Bone marrow (tissue), 2 donors: Measurements from ENCODE around the gene SEMA3F.

Experiments
- DNase-seq, 2 donors: peaks; one replicate each; lab custom pipeline; 2025; lab: John Stamatoyannopoulos, UW

SEMA3F gene

DNA sequence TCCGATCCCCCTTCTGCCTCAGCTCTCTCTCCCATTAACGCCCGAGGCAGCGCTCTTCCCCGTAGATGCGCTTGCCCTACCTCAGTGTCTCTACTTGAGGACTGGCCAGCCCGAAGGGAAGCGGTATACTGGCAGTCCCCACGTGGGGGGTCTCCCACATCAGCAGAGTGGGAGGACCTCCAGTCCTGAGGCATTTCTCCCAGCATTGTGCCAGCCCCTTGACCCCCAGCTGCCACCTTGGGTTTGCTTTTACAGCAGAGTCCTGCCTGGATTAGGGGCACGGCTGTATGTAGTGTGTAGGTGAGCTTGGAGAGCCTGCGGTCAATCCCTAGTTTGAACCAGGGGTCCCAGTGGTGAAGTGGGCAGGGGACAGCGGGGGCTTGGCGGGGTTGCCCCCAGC is 767 bp downstream of the SEMA3F start:
- no peak for DNase-seq

DNA sequence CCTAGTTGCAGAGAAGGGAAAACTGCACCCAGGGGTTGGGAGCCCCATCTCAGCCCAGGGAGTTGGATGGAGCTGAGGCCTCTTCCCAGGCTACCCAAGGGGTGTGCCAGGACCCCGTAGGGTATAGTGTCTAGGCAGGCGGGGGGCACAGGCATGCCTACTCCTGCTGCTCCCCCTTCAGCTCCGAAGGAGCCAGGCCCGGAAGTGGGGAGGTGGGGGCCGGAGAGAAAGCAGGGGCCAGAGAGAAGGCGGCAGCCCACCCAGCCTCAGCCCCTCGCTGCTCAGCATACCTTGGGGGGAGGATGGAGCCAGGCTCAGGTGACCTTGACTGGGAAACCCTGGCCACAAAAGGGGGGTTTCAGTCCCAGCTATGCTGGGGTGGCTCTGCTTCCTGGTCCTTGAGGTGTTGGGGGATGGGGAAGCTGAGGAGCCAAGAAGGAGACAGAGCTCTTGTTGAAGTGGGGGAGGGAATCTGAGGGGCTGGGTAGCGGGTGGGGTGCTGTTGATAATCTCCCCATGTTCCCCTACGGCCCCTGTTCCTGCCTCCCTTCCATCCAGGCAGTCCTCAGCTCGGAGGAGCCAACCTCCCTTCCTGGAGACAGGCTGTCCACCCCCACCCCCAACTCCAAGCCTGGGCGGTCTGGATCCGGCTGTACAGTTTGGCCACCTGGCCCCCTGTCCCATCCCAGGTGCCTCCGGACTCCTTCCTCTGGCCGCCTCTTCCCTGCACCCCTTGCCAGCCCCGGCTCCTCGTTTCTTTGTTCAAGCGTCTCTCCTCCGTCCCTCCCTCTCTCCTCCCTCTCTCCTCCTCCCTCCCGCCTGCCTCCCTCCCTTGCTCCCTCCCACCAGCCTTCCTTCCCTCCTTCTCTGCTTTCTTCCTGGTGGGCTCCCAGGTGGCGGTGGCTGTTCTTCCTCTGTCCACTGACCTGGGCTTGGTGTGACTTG is 1.7 kb downstream of the SEMA3F start:
- no peak for DNase-seq

DNA sequence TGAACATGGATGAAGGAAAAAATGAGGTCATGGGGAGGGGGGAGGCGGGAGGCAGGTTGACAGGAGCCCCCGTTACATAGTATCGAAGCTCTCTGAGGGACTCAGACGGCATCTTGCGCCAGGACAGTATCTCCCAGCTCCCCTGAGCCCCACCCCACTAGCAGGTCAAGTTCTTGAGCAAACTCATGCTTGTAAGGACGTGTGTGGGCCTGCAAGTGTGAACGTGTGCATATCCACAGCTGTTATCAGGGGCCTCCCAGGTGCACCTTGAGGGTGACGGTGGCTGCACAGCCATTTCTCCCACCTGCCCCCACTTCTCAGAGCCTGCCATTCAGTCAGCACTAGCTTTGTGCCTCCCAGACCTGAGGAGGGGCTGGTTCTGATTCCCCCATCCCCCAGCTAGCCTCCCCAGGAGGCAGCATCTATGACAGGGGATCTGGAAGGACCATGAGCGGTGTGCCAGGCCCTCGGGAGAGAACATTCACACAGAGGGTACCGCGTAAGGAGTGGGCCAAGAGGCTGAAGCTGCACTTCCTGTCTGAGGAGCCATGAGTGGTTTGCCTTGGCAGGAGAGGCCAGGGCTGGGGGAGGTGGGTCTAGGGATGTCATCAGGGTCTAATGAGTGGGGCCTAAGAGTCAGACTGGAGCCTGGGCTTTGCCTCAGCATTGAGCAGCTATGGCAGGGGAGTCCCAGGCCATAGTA is 2.9 kb downstream of the SEMA3F start:
- DNase-seq = no peak

DNA sequence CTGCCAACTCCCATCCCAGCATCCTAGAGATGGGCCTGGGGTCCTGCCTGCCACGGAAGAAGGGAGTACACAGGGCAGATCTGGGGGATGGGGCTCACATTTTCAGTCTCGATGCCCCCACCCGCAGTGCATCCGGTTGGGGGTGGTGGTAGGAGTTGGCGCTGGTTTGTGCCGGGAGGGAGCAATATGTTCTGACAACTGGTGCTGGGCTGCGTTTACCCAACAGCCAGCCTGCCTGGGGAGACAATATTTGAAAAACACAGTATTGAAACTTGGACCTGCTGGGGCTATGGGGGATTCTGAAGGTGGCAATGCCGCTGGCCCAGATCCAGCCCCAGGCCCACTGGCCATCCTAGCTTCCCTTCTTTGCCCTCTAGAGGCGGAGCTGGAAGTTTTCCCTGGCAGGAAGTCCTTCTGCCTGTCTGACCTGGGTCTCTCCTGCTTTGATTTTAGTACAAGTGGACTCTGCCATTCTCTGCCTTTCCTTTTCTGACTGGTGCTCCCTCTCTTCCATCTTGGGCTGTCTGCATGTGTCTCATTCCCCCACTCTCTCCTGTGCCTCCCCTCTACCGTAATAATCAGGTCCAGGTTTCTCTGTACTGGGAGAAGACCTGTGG is 3.5 kb downstream of the SEMA3F start:
- no peak for DNase-seq

DNA sequence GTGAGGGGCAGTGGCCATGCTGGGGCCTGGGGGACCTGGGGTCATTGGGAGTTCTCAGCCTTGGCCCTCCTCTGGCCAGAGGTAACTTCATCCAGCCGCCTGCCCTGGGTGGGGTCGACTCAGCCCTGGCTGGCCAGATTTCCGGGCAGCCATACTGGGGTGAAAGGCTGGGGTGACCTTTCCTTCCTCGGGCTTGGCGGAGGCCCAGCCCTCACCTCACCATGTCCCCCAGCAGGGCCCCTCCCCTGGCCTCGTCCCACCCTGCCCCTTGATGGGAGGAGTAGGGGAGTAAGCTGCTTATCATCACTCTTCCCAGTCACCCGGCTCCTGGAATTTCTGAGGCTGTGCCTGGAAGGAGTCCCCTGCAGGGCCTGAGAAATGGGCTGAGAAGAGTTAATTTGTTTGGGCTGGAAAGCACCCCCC is 5.4 kb downstream of the SEMA3F start:
- DNase-seq = no peak

DNA sequence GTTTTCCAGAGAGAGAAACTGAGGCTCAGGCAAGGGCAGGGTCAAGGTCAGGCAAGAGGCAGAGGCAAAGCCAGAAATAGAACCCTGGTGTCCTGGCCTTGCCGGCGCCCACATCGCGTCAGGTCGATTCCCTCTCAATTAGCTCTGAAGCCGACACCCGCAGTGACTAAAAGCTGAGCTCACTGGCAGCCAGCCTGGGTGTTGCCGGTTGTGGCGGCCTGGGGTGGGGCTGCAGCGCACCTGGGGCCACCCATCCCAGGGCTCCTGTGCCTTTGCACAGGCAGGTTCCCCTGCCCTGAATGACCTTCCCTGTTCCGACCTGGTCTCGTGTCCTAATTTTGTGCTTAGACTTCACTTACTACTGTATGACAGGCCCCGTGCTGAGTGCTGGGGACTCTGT is 6.2 kb downstream of the SEMA3F start:
- DNase-seq = no peak

DNA sequence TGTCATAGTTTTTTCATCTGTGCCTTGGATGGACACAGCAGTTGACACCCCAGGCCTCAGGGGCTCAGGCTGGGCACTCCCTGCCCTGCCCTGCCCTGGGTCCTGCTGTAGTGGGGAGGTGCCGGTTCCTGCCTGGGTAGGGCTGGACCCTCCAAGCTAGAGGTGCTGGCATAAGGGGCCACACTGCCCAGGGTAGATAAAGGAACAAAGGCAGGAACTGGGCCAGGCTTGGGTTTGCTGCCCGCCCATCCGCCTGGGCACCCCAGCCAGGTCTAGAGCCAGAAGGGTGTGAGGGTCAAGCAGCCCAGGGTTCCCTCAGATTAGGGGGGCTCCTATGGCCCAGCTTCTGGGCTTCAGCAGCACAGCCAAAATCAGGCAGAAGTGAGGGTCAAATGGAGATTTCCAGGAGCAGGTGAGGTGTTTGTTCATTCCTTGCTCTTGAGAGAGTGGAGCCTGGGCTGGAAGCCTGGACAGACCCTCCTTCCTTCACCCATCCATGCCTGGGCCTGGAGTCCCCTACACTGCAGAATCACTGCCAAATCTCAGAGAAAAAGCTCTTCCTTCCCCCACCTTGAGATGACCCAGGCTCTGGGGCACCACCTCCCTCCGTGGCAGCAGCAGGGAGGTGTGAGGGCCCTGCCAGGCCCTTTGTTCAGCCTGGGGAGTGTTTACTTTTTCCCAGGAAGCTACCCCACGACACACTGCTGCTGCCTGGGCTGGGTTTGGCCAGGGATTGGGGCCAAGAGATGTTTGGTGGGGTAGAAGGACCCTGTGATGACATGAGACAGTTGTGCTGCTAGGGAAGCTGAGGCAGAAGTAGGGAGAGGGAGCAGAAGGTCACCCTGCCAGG is 7.1 kb downstream of the SEMA3F start:
- no peak for DNase-seq

DNA sequence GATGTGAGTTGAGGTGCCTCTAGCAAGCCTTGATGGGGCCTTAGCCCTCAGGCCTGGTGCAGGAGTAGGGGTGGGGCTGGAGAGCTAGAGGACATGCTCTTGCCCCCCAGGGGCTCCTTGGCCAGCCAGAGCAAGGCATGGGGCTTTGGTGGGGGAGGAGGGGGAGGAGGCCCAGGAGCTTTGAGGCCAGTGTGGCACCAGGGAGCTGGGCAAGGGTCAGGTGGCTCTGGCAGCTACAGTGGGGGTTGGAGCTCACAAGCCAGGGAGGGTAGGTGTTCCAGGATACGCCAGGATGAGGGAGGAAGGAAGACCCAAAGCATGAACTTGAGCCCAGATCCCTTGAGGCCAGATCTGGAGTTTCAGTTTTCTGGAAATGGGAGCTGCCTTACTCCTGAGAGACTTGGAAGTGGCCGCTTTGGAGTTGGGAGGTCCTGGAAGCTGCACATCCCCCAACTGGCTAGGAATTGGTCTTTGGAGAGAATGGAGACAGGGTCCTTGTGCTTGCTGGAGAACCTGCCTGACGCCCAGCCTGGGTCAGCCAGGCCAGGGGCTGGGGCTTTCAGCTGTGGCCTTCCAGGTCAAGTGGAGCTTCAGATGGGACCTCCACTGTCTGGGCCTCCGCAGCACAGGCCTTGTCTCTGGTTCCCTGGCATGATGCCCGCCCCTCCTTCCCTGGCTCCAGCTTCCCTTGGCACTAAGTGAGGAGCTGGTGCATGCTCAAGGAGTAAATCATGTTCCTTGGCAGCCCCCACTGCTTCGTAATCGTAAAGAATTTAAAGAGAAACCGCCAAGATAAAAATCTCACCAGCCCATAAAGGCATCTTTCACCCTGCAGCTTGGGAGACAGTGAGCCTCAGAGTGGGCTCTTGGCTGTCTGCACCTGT is 8.7 kb downstream of the SEMA3F start:
- no peak for DNase-seq

DNA sequence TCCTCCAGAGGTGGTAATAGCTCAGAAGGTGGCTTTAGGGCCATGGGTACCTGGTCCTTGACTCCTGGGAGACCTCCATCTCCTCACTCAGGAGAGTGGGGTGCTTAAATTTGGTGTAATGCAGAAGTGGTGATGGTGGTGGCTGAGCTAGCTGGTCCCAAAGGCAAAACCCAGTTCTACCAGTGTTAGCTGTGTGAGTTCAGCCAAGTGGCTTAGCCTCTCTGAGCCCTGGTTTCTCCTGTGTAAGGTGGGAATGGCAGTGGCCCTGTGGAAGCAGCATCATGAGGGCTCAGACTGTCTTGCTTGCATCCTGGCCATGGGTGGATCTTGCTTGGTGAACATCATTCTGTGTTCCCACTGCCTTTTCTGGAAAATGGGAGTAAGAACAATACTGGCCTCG is 9.4 kb downstream of the SEMA3F start:
- DNase-seq = no peak

DNA sequence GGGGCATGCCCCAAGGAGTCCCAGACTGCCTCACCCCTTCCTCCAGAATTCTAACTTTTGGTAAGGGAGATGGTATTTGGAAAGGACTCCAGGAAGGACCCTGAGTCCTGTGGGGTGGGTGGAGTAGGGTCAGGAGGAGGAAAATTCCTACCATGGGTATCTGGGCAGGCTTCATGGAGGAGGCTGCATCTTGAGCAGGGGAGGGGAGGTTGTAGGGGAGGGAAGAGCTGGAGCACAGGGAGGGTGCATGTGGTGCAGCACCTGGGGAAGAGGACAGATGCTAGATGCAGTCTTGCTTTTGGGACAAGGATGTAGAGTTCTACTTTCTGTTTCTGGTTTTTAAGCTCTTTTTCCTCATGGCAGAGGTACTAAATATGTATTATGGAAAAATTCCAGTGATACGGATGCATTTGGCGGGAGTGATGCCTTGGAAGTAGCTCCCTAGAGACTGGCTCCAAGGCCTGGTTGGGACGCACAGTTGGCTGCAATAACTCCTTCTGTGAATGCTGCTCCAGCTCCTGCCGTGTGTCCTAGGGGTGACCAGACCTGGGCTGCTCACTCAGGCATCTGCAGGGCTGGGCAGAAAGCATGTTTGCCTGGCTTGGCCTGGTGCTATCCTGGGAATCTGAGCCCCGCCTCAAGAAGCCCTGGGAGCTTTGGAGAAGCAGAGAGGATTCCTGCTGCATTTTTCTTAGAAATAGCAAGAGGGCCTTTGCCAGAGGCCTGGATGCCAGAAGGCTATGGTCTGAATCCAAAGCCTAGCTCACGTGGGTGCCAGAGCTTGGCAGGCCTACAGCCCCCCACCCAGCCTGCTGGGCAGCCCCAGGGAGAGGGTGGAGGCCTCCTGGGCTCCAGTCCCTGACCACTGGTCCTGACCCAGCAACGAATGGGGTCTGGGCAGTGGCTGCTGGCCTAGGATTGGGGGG is 10.1 kb downstream of the SEMA3F start:
- DNase-seq = no peak

DNA sequence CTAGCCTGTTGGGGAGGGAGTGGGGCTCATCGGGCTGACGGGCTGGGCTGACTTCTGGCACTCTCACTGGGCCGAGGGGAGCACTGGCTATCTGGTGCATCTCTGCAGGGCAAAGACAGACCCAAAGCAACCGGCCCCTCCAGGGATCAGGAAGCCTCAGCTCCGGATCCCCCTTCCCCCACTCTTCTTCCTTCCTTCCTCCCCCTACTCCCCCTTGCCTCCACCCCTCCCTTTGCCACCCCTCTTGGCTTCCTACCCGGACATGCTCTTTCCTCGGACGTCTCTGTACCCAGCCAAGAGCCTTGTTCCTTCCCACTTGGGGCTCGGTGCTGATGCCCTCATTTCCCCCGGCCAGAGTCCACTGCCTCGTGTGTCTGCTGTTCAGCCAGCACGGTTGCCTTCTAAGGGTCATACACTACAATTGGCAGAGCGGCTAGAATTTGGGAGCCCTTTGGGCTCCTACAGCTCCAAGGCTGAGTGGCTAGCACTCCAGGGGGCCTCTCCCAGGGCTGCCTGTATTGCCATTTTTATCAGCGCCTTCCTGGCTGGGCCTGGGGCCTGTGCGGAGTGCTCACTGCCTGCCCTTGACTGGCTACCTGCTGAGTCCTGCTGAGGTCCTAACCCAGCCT is 10.9 kb downstream of the SEMA3F start:
- DNase-seq = no peak

DNA sequence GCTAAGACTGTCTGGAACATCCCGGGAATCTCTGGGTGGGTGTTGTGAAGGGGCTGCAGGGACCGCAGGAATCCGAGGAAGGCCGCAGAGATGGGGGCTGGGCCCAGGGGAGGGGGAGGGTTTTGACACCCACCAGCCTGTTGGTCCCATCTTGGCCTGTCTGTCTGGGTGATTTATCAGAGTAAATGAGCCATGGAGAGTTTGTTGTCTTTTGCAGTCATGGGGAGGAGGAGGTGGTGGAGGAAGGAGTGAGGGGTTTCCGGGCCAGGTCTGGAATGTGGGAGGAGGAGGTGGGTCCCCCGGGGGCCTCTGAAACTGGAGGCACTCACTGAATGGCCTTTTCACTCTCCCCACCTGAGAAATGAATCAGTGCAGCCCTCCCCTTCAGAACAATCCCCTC is 11.5 kb downstream of the SEMA3F start:
- DNase-seq = no peak

DNA sequence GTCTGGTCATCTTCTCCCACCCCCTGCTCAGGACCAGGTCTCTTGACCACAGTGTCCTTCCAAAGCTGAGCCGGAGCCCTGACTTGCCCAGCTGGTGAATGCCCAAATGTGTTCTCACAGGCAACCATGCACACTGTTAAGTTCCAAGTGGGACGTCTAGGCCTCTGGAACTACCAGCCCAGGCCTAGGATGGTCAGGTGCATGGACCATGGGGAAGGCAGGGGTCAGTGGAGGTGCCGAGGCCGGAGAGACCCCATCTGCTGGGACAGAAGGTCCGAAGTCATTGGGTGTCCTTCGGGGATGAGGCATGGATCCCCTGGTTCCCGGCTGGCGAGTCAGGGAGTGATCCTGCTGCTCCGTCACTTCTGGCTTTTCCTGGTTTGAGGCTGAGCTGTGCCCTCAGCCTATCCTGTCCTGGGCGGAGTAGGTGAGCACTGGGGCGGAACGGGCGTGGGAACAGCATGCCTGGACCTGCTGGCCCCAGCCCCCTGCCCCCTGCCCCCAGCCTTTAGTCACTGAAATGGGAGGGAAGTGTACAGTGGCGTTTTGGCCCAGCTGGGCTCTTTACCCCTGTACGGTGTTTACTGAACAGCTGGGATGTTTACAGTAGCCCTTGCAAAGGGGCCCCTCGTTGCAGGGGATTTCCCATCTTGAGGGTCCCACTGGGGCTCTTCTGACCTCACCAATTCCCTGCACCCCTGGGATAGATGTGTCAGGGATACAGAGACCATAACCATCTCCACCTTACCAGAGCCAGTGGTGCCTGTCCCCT is 12.1 kb downstream of the SEMA3F start:
- DNase-seq = no peak

DNA sequence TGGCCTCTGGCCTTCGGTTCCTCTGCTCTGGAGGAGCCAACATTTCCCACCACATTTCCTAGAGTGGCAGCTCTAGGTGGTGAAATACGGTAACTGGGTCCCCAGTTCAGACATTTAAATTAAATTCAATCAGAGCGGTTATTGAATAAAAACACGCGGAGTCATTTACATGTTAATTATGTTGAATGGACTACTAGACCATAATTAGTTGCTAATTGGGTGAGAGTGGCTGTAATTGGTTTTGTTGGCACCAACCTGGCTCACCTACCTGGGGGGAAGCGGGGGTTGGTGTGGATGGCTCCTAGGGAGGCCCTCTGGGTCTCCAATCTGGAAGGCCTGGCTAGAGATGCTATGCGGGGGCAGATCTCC is 12.7 kb downstream of the SEMA3F start:
- DNase-seq = no peak

DNA sequence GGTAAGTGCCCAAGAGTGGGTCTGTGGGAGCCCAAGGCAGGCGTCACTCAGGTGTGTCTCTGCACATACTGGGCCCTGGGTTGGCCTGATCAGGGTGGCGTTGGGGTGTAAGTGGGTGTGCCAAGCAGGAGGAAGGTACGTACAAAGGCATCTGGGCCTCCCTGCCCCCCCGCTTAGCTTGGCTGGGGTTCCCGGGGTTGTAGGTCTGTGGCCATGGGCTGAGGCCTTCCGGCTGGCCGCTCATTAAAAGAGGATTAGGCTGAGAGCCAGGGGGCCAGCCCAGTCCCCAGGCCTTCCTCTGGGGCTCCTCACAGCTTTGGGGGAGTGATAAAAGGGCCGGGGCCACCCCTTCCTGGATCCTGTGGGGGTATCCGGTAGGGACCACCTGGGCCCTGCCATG is 13.3 kb downstream of the SEMA3F start:
- DNase-seq = no peak

DNA sequence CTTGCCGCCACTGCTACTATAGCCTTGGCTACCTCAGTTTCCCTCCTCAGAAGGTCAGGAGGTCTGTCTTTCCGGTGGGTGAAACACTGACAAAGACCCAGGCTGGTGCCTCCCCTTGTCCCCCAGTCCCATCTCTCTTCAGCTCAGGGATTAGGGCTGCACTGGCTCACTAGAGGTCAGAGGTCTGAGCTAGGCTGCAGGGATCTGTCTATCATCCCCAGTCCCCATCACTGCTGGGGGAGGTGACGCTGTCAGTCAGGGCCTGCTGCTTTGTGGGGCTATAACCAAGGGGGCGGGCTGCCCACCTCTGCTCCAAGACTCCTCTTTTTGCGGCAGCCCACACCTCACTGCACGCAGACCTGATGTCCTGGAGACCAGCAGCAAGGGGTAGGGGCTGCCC is 13.7 kb downstream of the SEMA3F start:
- no peak for DNase-seq

DNA sequence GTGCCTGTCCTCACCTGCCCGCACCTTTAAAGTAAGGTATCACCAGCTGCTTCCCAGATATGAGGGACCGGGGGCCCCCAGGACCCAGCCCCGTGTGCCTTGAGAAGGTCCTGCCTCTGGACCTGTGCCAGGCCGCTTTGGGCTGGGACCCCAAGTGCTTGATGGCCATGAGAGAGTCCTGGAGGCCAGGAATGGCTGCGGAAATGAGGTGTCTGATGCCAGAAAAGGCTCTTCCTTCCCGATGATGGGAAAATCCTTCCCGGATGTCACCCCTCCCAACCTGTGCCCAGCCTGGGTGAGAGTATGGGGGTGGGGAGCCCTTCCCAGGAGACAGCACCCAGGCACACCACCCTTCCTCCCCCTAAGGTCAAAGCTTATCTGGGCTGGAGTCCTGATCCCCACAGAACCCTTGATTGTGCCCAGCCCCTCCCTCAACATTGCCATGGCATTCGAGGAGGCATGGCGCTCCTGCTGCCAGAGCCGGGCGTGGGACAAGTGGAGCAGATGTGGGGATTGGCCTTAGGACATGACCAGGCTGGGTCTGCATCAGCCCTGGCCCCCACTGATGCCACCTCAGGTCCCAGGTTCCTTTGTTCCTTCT is 14.2 kb downstream of the SEMA3F start:
- no peak for DNase-seq

DNA sequence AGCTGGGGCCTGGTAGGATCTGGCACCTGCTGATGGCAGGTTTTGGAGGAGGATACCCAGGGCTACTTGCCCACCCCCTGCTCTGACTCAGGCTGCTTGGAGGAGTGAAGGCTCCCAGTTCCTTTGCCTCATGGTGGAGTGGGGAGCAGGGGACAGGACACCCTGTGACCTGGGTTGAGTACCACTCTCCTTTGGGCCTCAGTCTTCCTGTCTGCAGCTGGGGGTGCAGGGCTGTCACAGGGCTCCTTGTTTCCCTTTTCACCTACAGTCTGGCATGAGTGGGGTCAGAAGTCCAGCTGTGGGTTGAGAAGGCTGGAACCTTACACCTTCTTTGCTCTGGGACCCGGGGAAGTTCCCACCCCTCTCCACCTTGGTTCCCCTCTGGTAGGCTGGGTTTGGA is 14.7 kb downstream of the SEMA3F start:
- DNase-seq = no peak
